ENCODE results near the gene BTBD16.

GRCh38 chr10:122303271-122304053, 32.4 kb downstream of the BTBD16 start:
- TF ChIP-seq POLR2A (IDR thresholded peaks at IDR 0.05) = no peak
- TF ChIP-seq CTCF (IDR thresholded peaks at IDR 0.05) = no peak
- TF ChIP-seq POLR2AphosphoS5 (IDR thresholded peaks at IDR 0.05) = no peak
- no peak for TF ChIP-seq EP300 (IDR thresholded peaks at IDR 0.05)

Data from sigmoid colon (tissue), 4 donors.